HepG2 (cell line): Measurements from ENCODE around the gene ZNF8. TPM values are rescaled to one million over a fixed set of nuclear protein-coding genes. Genes with fewer than 3 reads are reported as not detected.

Experiments
- ELK4 ChIP-seq: sonication (generic); formaldehyde crosslinking; IDR thresholded peaks from 2 replicates; pipeline ENCODE4 v1.9.0; 2021; ENCODE audit warnings: missing genetic modification reagents, borderline replicate concordance
- GTF3A ChIP-seq: sonication (generic); formaldehyde crosslinking; conservative IDR thresholded peaks from 2 replicates; pipeline ENCODE4 v1.4.0; 2020; ENCODE audit warnings: mild to moderate bottlenecking, missing genetic modification reagents
- KMT2B ChIP-seq: IDR thresholded peaks from 2 replicates; pipeline ENCODE4 v1.6.1; 2016; ENCODE audit warnings: missing genetic modification reagents, missing compliant biosample characterization
- LRRFIP1 ChIP-seq: sonication (generic); formaldehyde crosslinking; conservative IDR thresholded peaks from 2 replicates; pipeline ENCODE4 v1.4.0; 2020; ENCODE audit warnings: missing genetic modification reagents
- NFKB2 ChIP-seq: sonication (generic); formaldehyde crosslinking; IDR thresholded peaks from 2 replicates; pipeline ENCODE4 v1.4.0; 2020; ENCODE audit warnings: missing genetic modification reagents, borderline replicate concordance
- PBX2 ChIP-seq: IDR thresholded peaks from 2 replicates; pipeline ENCODE4 v1.6.1; 2016; ENCODE audit warnings: control low read depth
- SALL1 ChIP-seq: sonication (generic); formaldehyde crosslinking; IDR thresholded peaks from 2 replicates; pipeline ENCODE4 v1.8.0; 2022; ENCODE audit warnings: mild to moderate bottlenecking, missing genetic modification reagents
- ZFP41 ChIP-seq: sonication (generic); formaldehyde crosslinking; IDR thresholded peaks from 2 replicates; pipeline ENCODE4 v1.4.0; 2020; ENCODE audit warnings: mild to moderate bottlenecking, missing genetic modification reagents, borderline replicate concordance
- ZFP90 ChIP-seq: sonication (generic); formaldehyde crosslinking; IDR thresholded peaks from 2 replicates; pipeline ENCODE4 v1.8.0; 2022; ENCODE audit warnings: missing genetic modification reagents, mild to moderate bottlenecking, inconsistent platforms, borderline replicate concordance
- ZNF143 ChIP-seq: sonication (generic); formaldehyde crosslinking; IDR thresholded peaks from 2 replicates; pipeline ENCODE4 v1.4.0; 2020; ENCODE audit warnings: missing genetic modification reagents
- ZNF263 ChIP-seq: sonication (generic); formaldehyde crosslinking; IDR thresholded peaks from 2 replicates; pipeline ENCODE4 v1.4.0; 2020; ENCODE audit warnings: missing genetic modification reagents
- ZSCAN30 ChIP-seq: sonication (generic); formaldehyde crosslinking; IDR thresholded peaks from 2 replicates; pipeline ENCODE4 v1.5.0; 2020; ENCODE audit warnings: mild to moderate bottlenecking, missing genetic modification reagents
- ZSCAN9 ChIP-seq: IDR thresholded peaks from 2 replicates; pipeline ENCODE4 v1.6.1; 2016; ENCODE audit warnings: borderline replicate concordance
- polyA plus RNA-seq, 8 experiments: library from polyadenylated mRNA; depleted of rRNA in 3 of 8; stranded (reverse) in 7 of 8; unstranded in 1 of 8; fragments of >200 nt; fragmentation: Illumina TruSeq in 4 of 8; extraction: Trizol in 4 of 8; gene quantifications; 2 replicates each; pipeline versions ENCODE4 v1.2.1 to v1.2.3, GENCODE V29; 2011 to 2016; ENCODE audit warnings: low read depth in 4 of 8, missing spikeins in 1 of 8, mixed read lengths in 1 of 8; ENCODE audit not compliant: insufficient read depth in 1 of 8
- total RNA-seq, 5 experiments: library from RNA; depleted of rRNA; stranded (reverse); fragments of >200 nt; fragmentation: Illumina TruSeq; extraction: Trizol; gene quantifications; 2 replicates each; pipeline ENCODE4 v1.2.3, GENCODE V29; 2016; ENCODE audit warnings: low read depth in 1 of 5
- TF ChIP-seq, protein P1 (sequence below): sonication (generic); formaldehyde crosslinking; IDR thresholded peaks from 2 replicates; pipeline ENCODE4 v1.5.1; 2020; ENCODE audit warnings: mild to moderate bottlenecking, missing genetic modification reagents, borderline replicate concordance
- TF ChIP-seq, protein P2 (sequence below): sonication (generic); formaldehyde crosslinking; IDR thresholded peaks from 2 replicates; pipeline ENCODE4 v1.4.0; 2020; ENCODE audit warnings: missing genetic modification reagents

ZNF8 gene
- total and polyA plus RNA-seq, 2 of the 13 experiments (the other 11 are each of a cell fraction or from before 2014, with no cell fraction given), result 3.1 to 3.3 TPM

GRCh38 chr19:58305065-58305931, 26.5 kb downstream of the ZNF8 start, which contains the start of gene ERVK3-1 (continued):
- TF ChIP-seq, protein P1, sequence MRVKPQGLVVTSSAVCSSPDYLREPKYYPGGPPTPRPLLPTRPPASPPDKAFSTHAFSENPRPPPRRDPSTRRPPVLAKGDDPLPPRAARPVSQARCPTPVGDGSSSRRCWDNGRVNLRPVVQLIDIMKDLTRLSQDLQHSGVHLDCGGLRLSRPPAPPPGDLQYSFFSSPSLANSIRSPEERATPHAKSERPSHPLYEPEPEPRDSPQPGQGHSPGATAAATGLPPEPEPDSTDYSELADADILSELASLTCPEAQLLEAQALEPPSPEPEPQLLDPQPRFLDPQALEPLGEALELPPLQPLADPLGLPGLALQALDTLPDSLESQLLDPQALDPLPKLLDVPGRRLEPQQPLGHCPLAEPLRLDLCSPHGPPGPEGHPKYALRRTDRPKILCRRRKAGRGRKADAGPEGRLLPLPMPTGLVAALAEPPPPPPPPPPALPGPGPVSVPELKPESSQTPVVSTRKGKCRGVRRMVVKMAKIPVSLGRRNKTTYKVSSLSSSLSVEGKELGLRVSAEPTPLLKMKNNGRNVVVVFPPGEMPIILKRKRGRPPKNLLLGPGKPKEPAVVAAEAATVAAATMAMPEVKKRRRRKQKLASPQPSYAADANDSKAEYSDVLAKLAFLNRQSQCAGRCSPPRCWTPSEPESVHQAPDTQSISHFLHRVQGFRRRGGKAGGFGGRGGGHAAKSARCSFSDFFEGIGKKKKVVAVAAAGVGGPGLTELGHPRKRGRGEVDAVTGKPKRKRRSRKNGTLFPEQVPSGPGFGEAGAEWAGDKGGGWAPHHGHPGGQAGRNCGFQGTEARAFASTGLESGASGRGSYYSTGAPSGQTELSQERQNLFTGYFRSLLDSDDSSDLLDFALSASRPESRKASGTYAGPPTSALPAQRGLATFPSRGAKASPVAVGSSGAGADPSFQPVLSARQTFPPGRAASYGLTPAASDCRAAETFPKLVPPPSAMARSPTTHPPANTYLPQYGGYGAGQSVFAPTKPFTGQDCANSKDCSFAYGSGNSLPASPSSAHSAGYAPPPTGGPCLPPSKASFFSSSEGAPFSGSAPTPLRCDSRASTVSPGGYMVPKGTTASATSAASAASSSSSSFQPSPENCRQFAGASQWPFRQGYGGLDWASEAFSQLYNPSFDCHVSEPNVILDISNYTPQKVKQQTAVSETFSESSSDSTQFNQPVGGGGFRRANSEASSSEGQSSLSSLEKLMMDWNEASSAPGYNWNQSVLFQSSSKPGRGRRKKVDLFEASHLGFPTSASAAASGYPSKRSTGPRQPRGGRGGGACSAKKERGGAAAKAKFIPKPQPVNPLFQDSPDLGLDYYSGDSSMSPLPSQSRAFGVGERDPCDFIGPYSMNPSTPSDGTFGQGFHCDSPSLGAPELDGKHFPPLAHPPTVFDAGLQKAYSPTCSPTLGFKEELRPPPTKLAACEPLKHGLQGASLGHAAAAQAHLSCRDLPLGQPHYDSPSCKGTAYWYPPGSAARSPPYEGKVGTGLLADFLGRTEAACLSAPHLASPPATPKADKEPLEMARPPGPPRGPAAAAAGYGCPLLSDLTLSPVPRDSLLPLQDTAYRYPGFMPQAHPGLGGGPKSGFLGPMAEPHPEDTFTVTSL, result no peak
- TF ChIP-seq NFKB2, result peak; percentile 68; the same call in 1 of the 2 replicates
- TF ChIP-seq KMT2B (CRISPR knock-in tag), result peak; percentile 97
- no peak for TF ChIP-seq GTF3A (CRISPR knock-in tag)
- TF ChIP-seq LRRFIP1 (CRISPR knock-in tag), result no peak
- peak; percentile 62; the same call in 1 of the 2 replicates for TF ChIP-seq ZNF263 (CRISPR knock-in tag)
- peak; percentile 78; the same call in 1 of the 2 replicates for TF ChIP-seq ELK4 (CRISPR knock-in tag)
- TF ChIP-seq PBX2, result no peak
- TF ChIP-seq ZSCAN30 (CRISPR knock-in tag), result no peak
- TF ChIP-seq ZFP90, result 0 out of 2 replicates have a peak, but pooled peaks have one; percentile 21
- peak; percentile 44; the same call in 1 of the 2 replicates for TF ChIP-seq ZFP41 (CRISPR knock-in tag)
- TF ChIP-seq, protein P2, sequence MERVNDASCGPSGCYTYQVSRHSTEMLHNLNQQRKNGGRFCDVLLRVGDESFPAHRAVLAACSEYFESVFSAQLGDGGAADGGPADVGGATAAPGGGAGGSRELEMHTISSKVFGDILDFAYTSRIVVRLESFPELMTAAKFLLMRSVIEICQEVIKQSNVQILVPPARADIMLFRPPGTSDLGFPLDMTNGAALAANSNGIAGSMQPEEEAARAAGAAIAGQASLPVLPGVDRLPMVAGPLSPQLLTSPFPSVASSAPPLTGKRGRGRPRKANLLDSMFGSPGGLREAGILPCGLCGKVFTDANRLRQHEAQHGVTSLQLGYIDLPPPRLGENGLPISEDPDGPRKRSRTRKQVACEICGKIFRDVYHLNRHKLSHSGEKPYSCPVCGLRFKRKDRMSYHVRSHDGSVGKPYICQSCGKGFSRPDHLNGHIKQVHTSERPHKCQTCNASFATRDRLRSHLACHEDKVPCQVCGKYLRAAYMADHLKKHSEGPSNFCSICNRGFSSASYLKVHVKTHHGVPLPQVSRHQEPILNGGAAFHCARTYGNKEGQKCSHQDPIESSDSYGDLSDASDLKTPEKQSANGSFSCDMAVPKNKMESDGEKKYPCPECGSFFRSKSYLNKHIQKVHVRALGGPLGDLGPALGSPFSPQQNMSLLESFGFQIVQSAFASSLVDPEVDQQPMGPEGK, result peak; percentile 8; the same call in 1 of the 2 replicates
- TF ChIP-seq ZNF143 (CRISPR knock-in tag), result peak; percentile 100
- peak; percentile 80 for TF ChIP-seq SALL1 (CRISPR knock-in tag)
- TF ChIP-seq ZSCAN9, result peak; percentile 49; the same call in 1 of the 2 replicates
